Measurements from ENCODE around the gene PHACTR1. TPM values are rescaled to one million over a fixed set of nuclear protein-coding genes. Genes with fewer than 3 reads are reported as not detected.
"Not testable (repeated sequence)": the region's sequence is repeated elsewhere in the genome, so short reads cannot be mapped to it uniquely, and the experiment has no call there.

PHACTR1 gene
- total RNA-seq, 2 donors from 2014 or later = 1.3 to 4.3 TPM

DNA sequence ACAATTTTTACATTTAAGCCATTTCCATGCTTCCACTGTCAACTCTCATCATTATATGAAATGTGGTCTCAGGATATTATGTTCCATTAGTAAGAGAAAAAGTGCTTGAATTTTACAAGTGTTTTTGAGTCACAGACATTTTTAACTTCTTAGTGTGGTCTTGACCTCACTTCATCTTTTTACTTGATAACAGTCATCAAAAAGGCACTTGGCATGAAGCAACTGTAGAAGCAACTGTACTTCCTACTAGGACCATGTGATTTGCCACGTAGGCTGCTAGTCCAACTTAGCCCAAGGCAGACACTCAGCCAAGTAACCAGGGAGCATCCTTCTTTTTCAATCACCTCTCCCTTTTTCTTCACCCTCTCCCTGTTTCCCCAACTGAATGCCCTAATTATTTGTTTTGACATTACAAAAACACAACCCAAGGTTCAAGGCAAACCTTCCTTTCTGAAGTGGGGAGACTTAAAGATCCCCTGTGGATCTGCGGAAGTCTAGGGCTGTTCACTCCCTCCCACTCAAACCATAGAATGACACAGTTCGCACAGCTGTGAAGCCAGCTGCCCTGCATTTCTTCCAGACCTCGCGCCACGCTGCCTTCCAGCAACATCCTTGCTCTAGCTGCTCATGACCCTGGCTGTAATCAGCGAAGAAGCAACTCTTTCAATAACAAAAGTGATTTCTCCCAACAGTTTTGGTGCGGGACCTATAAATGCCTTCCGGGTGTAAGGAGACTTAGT, 45.0 kb downstream of the PHACTR1 start:
- no peaks in the 10 kb centered on the region for H3K27me3 ChIP-seq (replicated peaks; ENCODE audit: insufficient read depth)
- H3K9me3 ChIP-seq = no peaks in the 10 kb centered on the region
- no peak overlapping the region for H3K4me3 ChIP-seq
- whole genome bisulfite sequencing = 75% methylated on average over 9 of the region's 9 CpGs
- no peak overlapping the region for H3K27ac ChIP-seq
- intact Hi-C loops (cut with DNase I) = no loop called here
- no peaks in the 10 kb centered on the region for H3K4me1 ChIP-seq (replicated peaks)
- TF ChIP-seq POLR2A (IDR thresholded peaks at IDR 0.05) (no peak), POLR2AphosphoS5 (IDR thresholded peaks at IDR 0.05) (no peak)
- TF ChIP-seq, protein P1, sequence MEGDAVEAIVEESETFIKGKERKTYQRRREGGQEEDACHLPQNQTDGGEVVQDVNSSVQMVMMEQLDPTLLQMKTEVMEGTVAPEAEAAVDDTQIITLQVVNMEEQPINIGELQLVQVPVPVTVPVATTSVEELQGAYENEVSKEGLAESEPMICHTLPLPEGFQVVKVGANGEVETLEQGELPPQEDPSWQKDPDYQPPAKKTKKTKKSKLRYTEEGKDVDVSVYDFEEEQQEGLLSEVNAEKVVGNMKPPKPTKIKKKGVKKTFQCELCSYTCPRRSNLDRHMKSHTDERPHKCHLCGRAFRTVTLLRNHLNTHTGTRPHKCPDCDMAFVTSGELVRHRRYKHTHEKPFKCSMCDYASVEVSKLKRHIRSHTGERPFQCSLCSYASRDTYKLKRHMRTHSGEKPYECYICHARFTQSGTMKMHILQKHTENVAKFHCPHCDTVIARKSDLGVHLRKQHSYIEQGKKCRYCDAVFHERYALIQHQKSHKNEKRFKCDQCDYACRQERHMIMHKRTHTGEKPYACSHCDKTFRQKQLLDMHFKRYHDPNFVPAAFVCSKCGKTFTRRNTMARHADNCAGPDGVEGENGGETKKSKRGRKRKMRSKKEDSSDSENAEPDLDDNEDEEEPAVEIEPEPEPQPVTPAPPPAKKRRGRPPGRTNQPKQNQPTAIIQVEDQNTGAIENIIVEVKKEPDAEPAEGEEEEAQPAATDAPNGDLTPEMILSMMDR (IDR thresholded peaks at IDR 0.05) = no peak
- no peaks in the 10 kb centered on the region for H3K36me3 ChIP-seq
- no peak for DNase-seq (ENCODE audit: low spot score)

DNA sequence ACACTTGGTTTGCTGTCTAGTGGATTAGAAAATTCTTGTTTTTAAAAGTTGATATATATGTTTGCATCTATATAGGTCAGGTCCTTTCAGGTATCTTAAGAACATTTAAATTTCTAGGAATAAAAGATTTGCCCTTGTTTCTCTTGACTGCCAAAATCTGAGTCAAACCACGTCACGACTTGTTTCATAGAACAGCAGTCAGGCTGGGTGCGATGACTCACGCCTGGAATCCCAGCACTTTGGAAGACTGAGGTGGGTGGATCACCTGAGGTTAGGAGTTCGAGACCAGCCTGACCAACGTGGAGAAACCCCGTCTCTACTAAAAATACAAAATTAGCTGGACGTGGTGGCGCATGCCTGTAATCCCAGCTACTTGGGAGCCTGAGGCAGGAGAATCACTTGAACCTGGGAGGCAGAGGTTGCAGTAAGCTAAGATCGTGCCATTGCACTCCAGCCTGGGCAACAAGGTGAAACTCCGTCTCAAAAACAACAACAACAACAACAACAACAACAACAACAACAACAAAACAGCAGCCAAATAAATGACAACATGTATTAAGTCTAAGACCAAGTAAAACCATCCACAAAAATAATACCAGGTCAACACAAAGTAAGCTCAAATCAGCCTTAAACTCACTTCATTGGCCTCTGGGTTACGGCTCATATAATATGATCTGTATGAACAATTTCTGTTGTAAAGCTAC, 46.3 kb downstream of the PHACTR1 start:
- WGBS = 83% methylated on average over 12 of the region's 12 CpGs
- H3K27me3 ChIP-seq (replicated peaks; ENCODE audit: insufficient read depth); DNase-seq (ENCODE audit: low spot score); H3K36me3 ChIP-seq; intact Hi-C loops (cut with DNase I); H3K4me3 ChIP-seq; H3K9me3 ChIP-seq; H3K4me1 ChIP-seq (replicated peaks); H3K27ac ChIP-seq: not testable (repeated sequence)

DNA sequence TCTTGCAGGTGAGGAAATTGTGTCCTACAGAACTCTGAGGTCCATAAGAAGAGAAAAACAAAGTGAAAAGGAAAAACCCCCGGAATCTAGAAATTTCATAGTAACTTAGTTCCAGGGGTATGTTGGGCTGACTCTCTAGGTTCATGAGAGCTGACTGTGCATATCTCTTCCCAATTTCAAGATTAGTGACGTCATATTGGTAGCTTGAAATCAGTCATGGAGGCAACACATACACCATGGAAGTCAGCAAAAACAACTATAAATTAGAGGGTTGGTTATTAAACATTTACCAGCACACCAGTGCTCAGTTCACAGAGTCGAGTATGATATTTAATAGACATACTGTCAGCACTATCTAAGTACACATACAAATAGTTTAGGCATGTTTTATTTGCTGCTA, 49.8 kb downstream of the PHACTR1 start:
- 72% methylated on average over 3 of the region's 3 CpGs for WGBS
- intact Hi-C loops (cut with DNase I) = no loop called here
- H3K4me3 ChIP-seq = no peak overlapping the region

DNA sequence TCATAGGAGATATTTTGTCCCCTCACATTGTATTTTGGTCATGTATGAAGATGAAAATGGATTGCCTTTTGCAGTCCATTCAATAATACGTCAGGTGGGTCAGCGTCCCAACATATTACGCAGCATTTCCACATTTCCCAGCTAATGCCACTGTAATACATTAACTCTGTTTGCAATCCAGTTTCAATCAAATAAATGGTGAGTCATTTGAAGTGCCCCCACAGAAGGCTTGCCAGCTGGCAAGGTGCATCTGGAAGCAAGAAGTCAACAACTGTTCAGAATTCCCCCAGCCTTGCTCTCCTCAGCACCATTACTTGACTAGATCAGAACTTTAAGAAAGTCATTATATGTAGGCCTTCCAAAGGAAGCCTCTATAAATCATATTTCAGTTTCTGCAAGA, 50.4 kb downstream of the PHACTR1 start:
- no peaks in the 10 kb centered on the region for H3K4me1 ChIP-seq (replicated peaks)
- no peak for DNase-seq (ENCODE audit: low spot score)
- H3K27me3 ChIP-seq (replicated peaks; ENCODE audit: insufficient read depth) = no peaks in the 10 kb centered on the region
- no peak overlapping the region for H3K27ac ChIP-seq
- H3K9me3 ChIP-seq = no peaks in the 10 kb centered on the region
- intact Hi-C loops (cut with DNase I) = no loop called here
- no peaks in the 10 kb centered on the region for H3K36me3 ChIP-seq
- WGBS = 78% methylated on average over 3 of the region's 3 CpGs
- TF ChIP-seq POLR2AphosphoS5 (IDR thresholded peaks at IDR 0.05) (no peak), POLR2A (IDR thresholded peaks at IDR 0.05) (no peak)
- TF ChIP-seq, protein P1 (IDR thresholded peaks at IDR 0.05) = no peak
- H3K4me3 ChIP-seq = no peak overlapping the region

More for the DNA sequence above, 49.8 kb downstream of the PHACTR1 start:
- Histone ChIP-seq H3K9me3 (no peaks in the 10 kb centered on the region), H3K4me1 (replicated peaks) (no peaks in the 10 kb centered on the region), H3K27me3 (replicated peaks; ENCODE audit: insufficient read depth) (no peaks in the 10 kb centered on the region), H3K36me3 (no peaks in the 10 kb centered on the region), H3K27ac (no peak overlapping the region)
- no peak for TF ChIP-seq POLR2A (IDR thresholded peaks at IDR 0.05)
- TF ChIP-seq POLR2AphosphoS5 (IDR thresholded peaks at IDR 0.05) = no peak
- TF ChIP-seq, protein P1 (IDR thresholded peaks at IDR 0.05) = no peak
- no peak for DNase-seq (ENCODE audit: low spot score)

DNA sequence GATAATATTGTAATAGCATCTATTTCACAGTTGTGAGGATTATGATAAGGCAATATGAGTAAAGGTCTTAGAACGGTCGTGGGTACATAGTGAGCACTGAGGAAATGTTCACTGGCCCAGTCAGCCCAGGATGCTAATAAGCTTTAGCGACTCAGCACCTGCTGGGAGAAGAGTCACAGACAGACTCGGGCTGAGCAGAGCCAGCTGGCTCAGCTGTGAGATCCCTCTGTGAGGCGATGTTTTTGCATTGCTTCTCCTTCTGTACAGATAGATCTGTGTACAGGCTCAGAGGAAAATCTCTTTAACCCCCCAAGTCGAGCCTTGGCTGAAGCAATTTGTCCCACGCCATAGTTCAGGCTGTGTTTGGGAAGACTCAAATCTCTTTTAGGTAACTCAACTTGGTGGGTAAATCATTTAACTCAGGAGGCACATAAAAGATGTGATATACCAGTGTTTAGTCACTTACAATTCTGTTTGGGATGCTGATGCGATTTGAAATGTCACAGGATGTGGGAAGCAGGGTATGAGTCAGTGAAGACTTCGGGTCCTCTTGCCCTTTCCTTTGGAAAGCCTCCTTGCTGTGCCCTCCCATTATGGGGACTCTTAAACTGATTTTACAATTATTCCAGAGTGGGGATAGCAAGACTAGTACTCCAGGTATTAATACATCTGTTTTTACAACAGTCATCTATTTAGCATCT, 53.1 kb downstream of the PHACTR1 start:
- no peaks in the 10 kb centered on the region for H3K36me3 ChIP-seq
- H3K4me3 ChIP-seq = no peak overlapping the region
- H3K27ac ChIP-seq = no peak overlapping the region
- WGBS = 71% methylated on average over 9 of the region's 9 CpGs
- intact Hi-C loops (cut with DNase I) = no loop called here
- no peaks in the 10 kb centered on the region for H3K9me3 ChIP-seq
- no peaks in the 10 kb centered on the region for H3K27me3 ChIP-seq (replicated peaks; ENCODE audit: insufficient read depth)
- H3K4me1 ChIP-seq (replicated peaks) = no peaks in the 10 kb centered on the region
- TF ChIP-seq POLR2A (IDR thresholded peaks at IDR 0.05) = no peak
- TF ChIP-seq, protein P1 (IDR thresholded peaks at IDR 0.05) = no peak
- no peak for TF ChIP-seq POLR2AphosphoS5 (IDR thresholded peaks at IDR 0.05)
- no peak for DNase-seq (ENCODE audit: low spot score)

All from prostate gland (tissue), 2 donors.